ENCODE data around the gene TCF4. TPM values are rescaled to one million over a fixed set of nuclear protein-coding genes. Genes with fewer than 3 reads are reported as not detected.

The TCF4 gene
- 10 to 100 TPM; 67.7 to 81.1 (median 69.2) TPM for polyA plus RNA-seq (ENCODE audit: insufficient read length in 3 of 3)

- peak; percentile 51 to 65 (median 63) for DNase-seq (ENCODE audit: low read depth in 3 of 3, low spot score in 2 of 3)
Measured at GRCh38 chr18:55588111-55588869, at the start of gene TCF4. TSS of gene TCF4 (minus strand) at chr18:55588192. CDS start at chr18:55587116, 1,076 bp downstream.

GRCh38 chr18:55637204-55637603 is 49.2 kb upstream of the TCF4 start:
- no peak for DNase-seq (ENCODE audit: low read depth in 3 of 3, low spot score in 2 of 3)

GRCh38 chr18:55635439-55635838 is 47.4 kb upstream of the TCF4 start:
- no peak for DNase-seq (ENCODE audit: low read depth in 3 of 3, low spot score in 2 of 3)

GRCh38 chr18:55634545-55634944 is 46.6 kb upstream of the TCF4 start:
- DNase-seq (ENCODE audit: low read depth in 3 of 3, low spot score in 2 of 3): no peak

- no peak for DNase-seq (ENCODE audit: low read depth in 3 of 3, low spot score in 2 of 3)
Measured at GRCh38 chr18:55633032-55633431, 45.0 kb upstream of the TCF4 start.

- DNase-seq (ENCODE audit: low read depth in 3 of 3, low spot score in 2 of 3): no peak
Measured at GRCh38 chr18:55629133-55629532, 41.1 kb upstream of the TCF4 start.

GRCh38 chr18:55627007-55627406 is 39.0 kb upstream of the TCF4 start:
- no peak for DNase-seq (ENCODE audit: low read depth in 3 of 3, low spot score in 2 of 3)

GRCh38 chr18:55625901-55626300 is 37.9 kb upstream of the TCF4 start:
- no peak for DNase-seq (ENCODE audit: low read depth in 3 of 3, low spot score in 2 of 3)

GRCh38 chr18:55623626-55624025 is 35.6 kb upstream of the TCF4 start:
- DNase-seq (ENCODE audit: low read depth in 3 of 3, low spot score in 2 of 3): no peak

- DNase-seq (ENCODE audit: low read depth in 3 of 3, low spot score in 2 of 3): no peak
Measured at GRCh38 chr18:55610506-55610905, 22.5 kb upstream of the TCF4 start.

GRCh38 chr18:55609160-55609825 is 21.3 kb upstream of the TCF4 start:
- no peak for DNase-seq (ENCODE audit: low read depth in 3 of 3, low spot score in 2 of 3)

- DNase-seq (ENCODE audit: low read depth in 3 of 3, low spot score in 2 of 3): no peak
Measured at GRCh38 chr18:55608497-55608896, 20.5 kb upstream of the TCF4 start.

- no peak for DNase-seq (ENCODE audit: low read depth in 3 of 3, low spot score in 2 of 3)
Measured at GRCh38 chr18:55607773-55608172, 19.8 kb upstream of the TCF4 start.

- DNase-seq (ENCODE audit: low read depth in 3 of 3, low spot score in 2 of 3): no peak
Measured at GRCh38 chr18:55605733-55606338, 17.8 kb upstream of the TCF4 start.

GRCh38 chr18:55603775-55604174 is 15.8 kb upstream of the TCF4 start:
- DNase-seq (ENCODE audit: low read depth in 3 of 3, low spot score in 2 of 3): no peak

GRCh38 chr18:55593888-55594287 is 5.9 kb upstream of the TCF4 start:
- no peak for DNase-seq (ENCODE audit: low read depth in 3 of 3, low spot score in 2 of 3)

- no peak for DNase-seq (ENCODE audit: low read depth in 3 of 3, low spot score in 2 of 3)
Measured at GRCh38 chr18:55592572-55592971, 4.6 kb upstream of the TCF4 start.

GRCh38 chr18:55592106-55592505 is 4.1 kb upstream of the TCF4 start:
- no peak for DNase-seq (ENCODE audit: low read depth in 3 of 3, low spot score in 2 of 3)

GRCh38 chr18:55589625-55590291 is 1.8 kb upstream of the TCF4 start:
- peak; percentile 88 to 95 (median 94) for DNase-seq (ENCODE audit: low read depth in 3 of 3, low spot score in 2 of 3)

GRCh38 chr18:55588870-55589595 is 1.0 kb upstream of the TCF4 start:
- peak in 1 of 3 donors; percentile 51 for DNase-seq (ENCODE audit: low read depth in 3 of 3, low spot score in 2 of 3)

Data from right renal cortex interstitium (tissue), 3 donors.